Esophagus squamous epithelium (tissue), 4 donors: ENCODE data around the gene ATP10B.

Experiments
- POLR2A ChIP-seq, 4 donors: fragments of 450-650 bp; IDR thresholded peaks; one replicate each; pipeline ENCODE4 v1.6.1; 2017; ENCODE audit warnings: antibody characterized with exemption in 4 of 4, mild to moderate bottlenecking in 4 of 4, moderate library complexity in 3 of 4
- TF ChIP-seq, protein P1 (sequence below), 6 experiments: fragments of 450-650 bp in 4 of 6; fragments of 200-600 bp in 2 of 6; sonication (generic) in 2 of 6; IDR thresholded peaks; one replicate each; pipeline ENCODE4 v1.5.1; 2016 to 2019; ENCODE audit warnings: antibody characterized with exemption in 6 of 6, mild to moderate bottlenecking in 4 of 6, moderate library complexity in 4 of 6

DNA sequence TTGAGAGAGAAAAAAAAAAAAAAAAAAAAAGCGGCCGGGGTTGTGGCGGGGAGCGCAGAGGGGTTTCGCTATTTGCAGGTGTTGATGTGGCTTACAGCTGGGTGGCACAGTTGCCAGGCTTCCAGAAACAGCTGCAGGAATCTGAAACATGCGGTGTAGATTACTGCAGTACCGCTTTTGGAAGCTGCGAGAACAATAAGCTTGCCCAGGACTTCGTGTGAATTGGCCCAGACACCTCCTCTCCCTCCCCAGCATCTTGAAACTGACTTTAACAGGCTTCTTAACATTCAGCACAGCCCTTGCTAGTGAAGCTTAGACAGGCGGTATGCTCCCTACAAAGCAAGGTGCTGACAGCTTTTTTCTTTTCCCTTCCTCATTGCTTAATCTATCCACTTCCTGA lies 104.0 kb downstream of the ATP10B start:
- no peak for TF ChIP-seq POLR2A (IDR thresholded peaks at IDR 0.05)
- TF ChIP-seq, protein P1, sequence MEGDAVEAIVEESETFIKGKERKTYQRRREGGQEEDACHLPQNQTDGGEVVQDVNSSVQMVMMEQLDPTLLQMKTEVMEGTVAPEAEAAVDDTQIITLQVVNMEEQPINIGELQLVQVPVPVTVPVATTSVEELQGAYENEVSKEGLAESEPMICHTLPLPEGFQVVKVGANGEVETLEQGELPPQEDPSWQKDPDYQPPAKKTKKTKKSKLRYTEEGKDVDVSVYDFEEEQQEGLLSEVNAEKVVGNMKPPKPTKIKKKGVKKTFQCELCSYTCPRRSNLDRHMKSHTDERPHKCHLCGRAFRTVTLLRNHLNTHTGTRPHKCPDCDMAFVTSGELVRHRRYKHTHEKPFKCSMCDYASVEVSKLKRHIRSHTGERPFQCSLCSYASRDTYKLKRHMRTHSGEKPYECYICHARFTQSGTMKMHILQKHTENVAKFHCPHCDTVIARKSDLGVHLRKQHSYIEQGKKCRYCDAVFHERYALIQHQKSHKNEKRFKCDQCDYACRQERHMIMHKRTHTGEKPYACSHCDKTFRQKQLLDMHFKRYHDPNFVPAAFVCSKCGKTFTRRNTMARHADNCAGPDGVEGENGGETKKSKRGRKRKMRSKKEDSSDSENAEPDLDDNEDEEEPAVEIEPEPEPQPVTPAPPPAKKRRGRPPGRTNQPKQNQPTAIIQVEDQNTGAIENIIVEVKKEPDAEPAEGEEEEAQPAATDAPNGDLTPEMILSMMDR (IDR thresholded peaks at IDR 0.05), result no peak
